ENCODE results near the gene TPST2. TPM values are rescaled to one million over a fixed set of nuclear protein-coding genes. Genes with fewer than 3 reads are reported as not detected.

TPST2 gene
- 26.2 and 33.4 TPM in 2 replicates for total RNA-seq

- peak within 1 kb of the TSS; percentile 69 for H3K4me3 ChIP-seq (ENCODE audit: low read depth, low read length)
- H3K36me3 ChIP-seq (ENCODE audit: control insufficient read depth, insufficient read depth, low read length), result no peaks in the 10 kb centered on the region
- TF ChIP-seq, protein P1, sequence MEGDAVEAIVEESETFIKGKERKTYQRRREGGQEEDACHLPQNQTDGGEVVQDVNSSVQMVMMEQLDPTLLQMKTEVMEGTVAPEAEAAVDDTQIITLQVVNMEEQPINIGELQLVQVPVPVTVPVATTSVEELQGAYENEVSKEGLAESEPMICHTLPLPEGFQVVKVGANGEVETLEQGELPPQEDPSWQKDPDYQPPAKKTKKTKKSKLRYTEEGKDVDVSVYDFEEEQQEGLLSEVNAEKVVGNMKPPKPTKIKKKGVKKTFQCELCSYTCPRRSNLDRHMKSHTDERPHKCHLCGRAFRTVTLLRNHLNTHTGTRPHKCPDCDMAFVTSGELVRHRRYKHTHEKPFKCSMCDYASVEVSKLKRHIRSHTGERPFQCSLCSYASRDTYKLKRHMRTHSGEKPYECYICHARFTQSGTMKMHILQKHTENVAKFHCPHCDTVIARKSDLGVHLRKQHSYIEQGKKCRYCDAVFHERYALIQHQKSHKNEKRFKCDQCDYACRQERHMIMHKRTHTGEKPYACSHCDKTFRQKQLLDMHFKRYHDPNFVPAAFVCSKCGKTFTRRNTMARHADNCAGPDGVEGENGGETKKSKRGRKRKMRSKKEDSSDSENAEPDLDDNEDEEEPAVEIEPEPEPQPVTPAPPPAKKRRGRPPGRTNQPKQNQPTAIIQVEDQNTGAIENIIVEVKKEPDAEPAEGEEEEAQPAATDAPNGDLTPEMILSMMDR (IDR thresholded peaks at IDR 0.05; ENCODE audit: insufficient read depth, low read length, poor library complexity, severe bottlenecking), result no peak
- no peaks in the 10 kb centered on the region for H3K27me3 ChIP-seq (ENCODE audit: control insufficient read depth, insufficient read depth, low read length)
- DNase-seq (ENCODE audit: low read depth), result no peak
Observed at GRCh38 chr22:26589845-26590736, at the start of gene TPST2. Gene TPST2, minus strand, starts transcription at chr22:26590132. Its CDS starts 48,502 bp downstream, at chr22:26541630.

- no peak for DNase-seq (ENCODE audit: low read depth)
- TF ChIP-seq, protein P1 (IDR thresholded peaks at IDR 0.05; ENCODE audit: insufficient read depth, low read length, poor library complexity, severe bottlenecking), result no peak
- no peak overlapping the region for H3K4me3 ChIP-seq (ENCODE audit: low read depth, low read length)
- H3K36me3 ChIP-seq (ENCODE audit: control insufficient read depth, insufficient read depth, low read length), result no peaks in the 10 kb centered on the region
- H3K27me3 ChIP-seq (ENCODE audit: control insufficient read depth, insufficient read depth, low read length), result no peaks in the 10 kb centered on the region
Observed at GRCh38 chr22:26636296-26636695, 46.4 kb upstream of the TPST2 start.

DNA sequence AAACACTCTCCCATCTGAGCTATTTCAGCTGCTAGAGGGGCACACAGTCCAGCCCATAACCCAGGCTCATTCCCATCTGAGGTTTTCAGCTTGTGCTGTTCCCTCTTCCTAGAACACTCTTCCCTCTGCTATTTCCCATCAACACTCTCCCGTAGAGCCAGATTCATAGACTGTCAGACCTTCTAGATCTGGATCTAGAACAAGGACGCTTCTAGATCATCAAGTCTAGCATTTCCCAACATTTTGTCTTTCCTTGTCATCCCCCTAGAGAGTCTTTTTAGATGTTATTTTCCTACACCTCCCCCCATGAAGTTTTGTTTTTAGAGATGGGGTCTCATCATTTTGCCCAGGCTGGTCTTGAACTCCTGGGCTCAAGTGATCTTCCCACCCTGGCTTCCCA is 45.2 kb upstream of the TPST2 start:
- Histone ChIP-seq H3K27me3 (ENCODE audit: control insufficient read depth, insufficient read depth, low read length) (no peaks in the 10 kb centered on the region), H3K4me3 (ENCODE audit: low read depth, low read length) (no peak overlapping the region), H3K36me3 (ENCODE audit: control insufficient read depth, insufficient read depth, low read length) (no peaks in the 10 kb centered on the region)
- TF ChIP-seq, protein P1 (IDR thresholded peaks at IDR 0.05; ENCODE audit: insufficient read depth, low read length, poor library complexity, severe bottlenecking), result no peak
- no peak for DNase-seq (ENCODE audit: low read depth)

- H3K4me3 ChIP-seq (ENCODE audit: low read depth, low read length), result no peak overlapping the region
- TF ChIP-seq, protein P1 (IDR thresholded peaks at IDR 0.05; ENCODE audit: insufficient read depth, low read length, poor library complexity, severe bottlenecking), result no peak
- DNase-seq (ENCODE audit: low read depth), result no peak
Observed at GRCh38 chr22:26634189-26634588, 44.3 kb upstream of the TPST2 start.

DNA sequence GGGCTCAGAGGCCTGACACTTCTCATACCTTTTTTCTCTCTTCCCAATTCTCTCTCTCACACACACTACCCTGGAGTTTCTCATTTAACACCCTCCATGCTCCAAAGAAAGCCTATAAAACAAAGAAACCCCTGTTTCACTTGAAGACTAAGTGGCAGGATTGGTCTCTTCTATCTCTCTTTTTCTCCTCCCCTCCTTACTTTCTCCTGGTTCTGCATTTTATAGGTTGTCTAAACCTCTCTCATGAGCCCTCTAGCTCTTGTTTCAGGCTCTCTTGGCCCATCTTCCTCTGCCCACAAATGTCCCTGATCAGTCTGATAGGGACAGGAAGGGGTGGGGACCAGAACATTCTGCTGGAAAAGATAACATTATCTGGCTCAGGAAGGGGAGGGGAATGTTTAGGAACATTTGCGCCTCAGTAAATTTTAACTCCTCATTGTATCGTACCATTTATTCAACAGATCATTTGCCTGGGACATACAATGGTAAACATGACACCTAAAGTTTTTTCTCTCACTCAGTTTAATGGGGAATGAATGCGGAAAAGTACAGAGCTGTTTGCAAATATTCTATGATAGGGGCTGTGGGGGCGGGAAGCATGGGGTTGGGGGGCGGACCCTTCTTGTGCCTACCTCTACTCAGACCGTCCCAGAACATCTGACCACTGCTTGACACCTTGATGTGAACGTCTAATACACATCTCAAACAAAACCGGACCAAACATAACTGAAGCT is 42.7 kb upstream of the TPST2 start:
- Histone ChIP-seq H3K4me3 (ENCODE audit: low read depth, low read length) (no peak overlapping the region), H3K27me3 (ENCODE audit: control insufficient read depth, insufficient read depth, low read length) (peaks cover 4% of the 10 kb centered on the region), H3K36me3 (ENCODE audit: control insufficient read depth, insufficient read depth, low read length) (no peaks in the 10 kb centered on the region)
- DNase-seq (ENCODE audit: low read depth), result no peak
- TF ChIP-seq, protein P1 (IDR thresholded peaks at IDR 0.05; ENCODE audit: insufficient read depth, low read length, poor library complexity, severe bottlenecking), result no peak

More at GRCh38 chr22:26634189-26634588, 44.3 kb upstream of the TPST2 start:
- H3K36me3 ChIP-seq (ENCODE audit: control insufficient read depth, insufficient read depth, low read length), result no peaks in the 10 kb centered on the region
- no peaks in the 10 kb centered on the region for H3K27me3 ChIP-seq (ENCODE audit: control insufficient read depth, insufficient read depth, low read length)
